HG03469 (cell line): Measurements from ENCODE around the gene CALML5.

ENCODE experiments used
- ATAC-seq: cut with Tn5 transposase; IDR thresholded peaks from one replicate; pipeline ENCODE4 v1.9.1; 2021; ENCODE audit warnings: mild to moderate bottlenecking, moderate library complexity, moderate number of reproducible peaks; ENCODE audit not compliant: unreplicated experiment

Gene CALML5

GRCh38 chr10:5517546-5517945 lies 18.2 kb upstream of the CALML5 start:
- no peak for ATAC-seq

GRCh38 chr10:5515948-5516761 lies 16.8 kb upstream of the CALML5 start:
- ATAC-seq: no peak

- no peak for ATAC-seq
These were observed 15.0 kb upstream of the CALML5 start for GRCh38 chr10:5514226-5514850.

GRCh38 chr10:5512881-5513612 lies 13.7 kb upstream of the CALML5 start:
- ATAC-seq: no peak

GRCh38 chr10:5512331-5512730 lies 13.0 kb upstream of the CALML5 start:
- ATAC-seq: no peak

- ATAC-seq: no peak
These were observed 12.5 kb upstream of the CALML5 start for GRCh38 chr10:5511885-5512280.

GRCh38 chr10:5511231-5511884 lies 12.0 kb upstream of the CALML5 start:
- no peak for ATAC-seq

GRCh38 chr10:5510281-5511072 lies 11.1 kb upstream of the CALML5 start:
- no peak for ATAC-seq

- ATAC-seq: no peak
These were observed 10.3 kb upstream of the CALML5 start for GRCh38 chr10:5509691-5510090.

- no peak for ATAC-seq
These were observed 9.9 kb upstream of the CALML5 start for GRCh38 chr10:5509236-5509635.

GRCh38 chr10:5508786-5509185 lies 9.4 kb upstream of the CALML5 start:
- no peak for ATAC-seq

GRCh38 chr10:5508161-5508604 lies 8.8 kb upstream of the CALML5 start:
- no peak for ATAC-seq

- ATAC-seq: no peak
These were observed 8.3 kb upstream of the CALML5 start for GRCh38 chr10:5507649-5508131.

- ATAC-seq: no peak
These were observed 7.6 kb upstream of the CALML5 start for GRCh38 chr10:5506751-5507648.

GRCh38 chr10:5506246-5506645 lies 6.9 kb upstream of the CALML5 start:
- no peak for ATAC-seq

- ATAC-seq: no peak
These were observed 5.0 kb upstream of the CALML5 start for GRCh38 chr10:5504146-5505072.

- no peak for ATAC-seq
These were observed 4.1 kb upstream of the CALML5 start for GRCh38 chr10:5503477-5503835.
